Suprapubic skin (tissue), 4 donors: ENCODE data around the gene PRKCQ. TPM values are rescaled to one million over a fixed set of nuclear protein-coding genes. Genes with fewer than 3 reads are reported as not detected.

Experiments
- DNase-seq, 2 donors: peaks; one replicate each; pipeline ENCODE4 v3.0.0-alpha.2; 2019; ENCODE audit warnings: low spot score in 2 of 2
- H3K27ac ChIP-seq: fragments of 200-600 bp; sonication (generic); one replicate; pipeline ENCODE4 v1.5.1; 2019
- H3K27me3 ChIP-seq: fragments of 200-600 bp; sonication (generic); one replicate; pipeline ENCODE4 v1.5.1; 2019
- H3K36me3 ChIP-seq: fragments of 200-600 bp; sonication (generic); one replicate; pipeline ENCODE4 v1.5.1; 2019
- H3K4me1 ChIP-seq: fragments of 200-600 bp; sonication (generic); one replicate; pipeline ENCODE4 v1.5.1; 2019
- H3K4me3 ChIP-seq: fragments of 200-600 bp; sonication (generic); one replicate; pipeline ENCODE4 v1.5.1; 2019; ENCODE audit warnings: mild to moderate bottlenecking
- H3K9me3 ChIP-seq: fragments of 200-600 bp; sonication (generic); one replicate; pipeline ENCODE4 v1.5.1; 2019
- CTCF ChIP-seq, 2 donors: fragments of 200-600 bp in 1 of 2; fragments of 450-650 bp in 1 of 2; sonication (generic) in 1 of 2; IDR thresholded peaks; one replicate each; pipeline ENCODE4 v1.5.1; 2016 to 2019; ENCODE audit warnings: antibody characterized with exemption in 2 of 2, mild to moderate bottlenecking in 1 of 2, moderate library complexity in 1 of 2
- EP300 ChIP-seq: sonication (generic); formaldehyde crosslinking; IDR thresholded peaks from one replicate; pipeline ENCODE4 v1.6.1; 2017; ENCODE audit warnings: antibody characterized with exemption
- POLR2A ChIP-seq, 2 donors: fragments of 450-650 bp; IDR thresholded peaks; one replicate each; pipeline ENCODE4 v1.6.1; 2017; ENCODE audit warnings: antibody characterized with exemption in 2 of 2, mild to moderate bottlenecking in 2 of 2, moderate library complexity in 2 of 2
- POLR2AphosphoS5 ChIP-seq, 3 donors: sonication (generic); formaldehyde crosslinking; IDR thresholded peaks; one replicate each; pipeline ENCODE4 v1.6.1; 2017; ENCODE audit warnings: antibody characterized with exemption in 3 of 3
- WGBS: methylation state at CpG from one replicate; pipeline ENCODE4 v1.1.5; 2018; 5-methylcytosine and 5-hydroxymethylcytosine counted together
- total RNA-seq, 4 donors: library from RNA; depleted of rRNA; stranded (reverse); fragments of >200 nt; gene quantifications; one replicate each; pipeline ENCODE4 v1.1.0, GENCODE V29; 2016

PRKCQ gene
- total RNA-seq, 4 donors from 2014 or later = 0.51 to 1.0 TPM; not detected in 2

DNA sequence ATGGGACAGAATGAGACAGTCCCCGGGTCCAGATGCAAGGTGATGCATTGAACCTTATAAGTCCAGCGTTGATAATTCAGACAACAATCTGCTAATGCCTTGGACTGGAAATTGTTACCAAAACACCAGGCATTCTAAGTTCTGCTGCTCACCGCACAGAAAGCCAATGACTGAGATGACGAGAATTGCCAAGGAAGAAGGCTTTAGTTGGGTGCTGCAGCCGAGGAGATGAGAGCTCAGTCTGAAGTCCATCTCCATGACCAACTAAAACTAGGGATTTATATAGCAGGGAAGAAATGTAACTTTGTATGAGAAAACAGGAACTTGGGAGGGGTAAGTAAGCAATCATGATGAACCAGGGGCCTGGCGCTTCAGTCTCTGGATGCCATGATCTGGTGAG lies 68.7 kb downstream of the PRKCQ start:
- Histone ChIP-seq H3K4me1 (no peaks in the 10 kb centered on the region), H3K27me3 (no peaks in the 10 kb centered on the region), H3K27ac (no peak overlapping the region), H3K4me3 (no peak overlapping the region), H3K36me3 (no peaks in the 10 kb centered on the region), H3K9me3 (no peaks in the 10 kb centered on the region)
- TF ChIP-seq CTCF (IDR thresholded peaks at IDR 0.05) (no peak), POLR2A (IDR thresholded peaks at IDR 0.05) (no peak), EP300 (no peak), POLR2AphosphoS5 (IDR thresholded peaks at IDR 0.05) (no peak)
- WGBS = 95% methylated on average over 6 of the region's 6 CpGs
- no peak for DNase-seq

- H3K4me3 ChIP-seq = no peak overlapping the region
- TF ChIP-seq EP300 (no peak), CTCF (IDR thresholded peaks at IDR 0.05) (no peak), POLR2A (IDR thresholded peaks at IDR 0.05) (no peak), POLR2AphosphoS5 (IDR thresholded peaks at IDR 0.05) (no peak)
- no peaks in the 10 kb centered on the region for H3K36me3 ChIP-seq
- 86% methylated on average over 5 of the region's 5 CpGs for WGBS
- H3K4me1 ChIP-seq = no peaks in the 10 kb centered on the region
- no peak for DNase-seq
- H3K27ac ChIP-seq = no peak overlapping the region
- H3K9me3 ChIP-seq = no peaks in the 10 kb centered on the region
- H3K27me3 ChIP-seq = no peaks in the 10 kb centered on the region
Measured at GRCh38 chr10:6507311-6507710, 72.8 kb downstream of the PRKCQ start.

GRCh38 chr10:6505300-6505699 lies 74.8 kb downstream of the PRKCQ start:
- no peak overlapping the region for H3K27ac ChIP-seq
- no peaks in the 10 kb centered on the region for H3K36me3 ChIP-seq
- H3K9me3 ChIP-seq = no peaks in the 10 kb centered on the region
- no peaks in the 10 kb centered on the region for H3K27me3 ChIP-seq
- DNase-seq = no peak
- H3K4me1 ChIP-seq = no peaks in the 10 kb centered on the region
- H3K4me3 ChIP-seq = no peak overlapping the region
- no peak for TF ChIP-seq POLR2A (IDR thresholded peaks at IDR 0.05)
- no peak for TF ChIP-seq POLR2AphosphoS5 (IDR thresholded peaks at IDR 0.05)
- TF ChIP-seq CTCF (IDR thresholded peaks at IDR 0.05) = no peak
- no peak for TF ChIP-seq EP300

DNA sequence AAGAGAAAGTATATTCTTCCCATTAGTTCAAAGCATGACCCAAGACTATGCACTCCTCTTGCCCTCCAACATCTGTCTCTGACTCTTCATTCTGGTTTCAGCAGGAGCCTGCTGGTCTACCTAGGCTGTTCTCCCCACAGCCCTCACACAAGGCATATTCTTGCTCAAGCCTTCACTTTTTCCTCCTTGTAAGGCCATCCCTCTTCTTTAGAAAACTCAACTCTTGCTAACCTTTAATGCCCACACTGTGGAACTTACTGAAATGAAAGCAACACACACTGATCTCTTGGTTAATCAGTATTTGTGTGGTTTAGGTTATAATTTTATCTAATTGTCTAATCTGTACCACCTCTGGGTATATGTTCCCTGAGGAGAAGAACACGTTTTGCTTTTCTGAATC lies 75.8 kb downstream of the PRKCQ start:
- TF ChIP-seq POLR2AphosphoS5 (IDR thresholded peaks at IDR 0.05) = no peak
- TF ChIP-seq EP300 = no peak
- TF ChIP-seq POLR2A (IDR thresholded peaks at IDR 0.05) = no peak
- no peak for TF ChIP-seq CTCF (IDR thresholded peaks at IDR 0.05)
- no peak overlapping the region for H3K4me3 ChIP-seq
- H3K27me3 ChIP-seq = no peaks in the 10 kb centered on the region
- no peaks in the 10 kb centered on the region for H3K36me3 ChIP-seq
- DNase-seq = no peak
- 45% methylated on average over 1 of the region's 1 CpG for WGBS
- H3K4me1 ChIP-seq = no peaks in the 10 kb centered on the region
- H3K27ac ChIP-seq = no peak overlapping the region
- H3K9me3 ChIP-seq = no peaks in the 10 kb centered on the region

GRCh38 chr10:6503171-6503570 lies 76.9 kb downstream of the PRKCQ start:
- H3K4me3 ChIP-seq = no peak overlapping the region
- H3K36me3 ChIP-seq = no peaks in the 10 kb centered on the region

More at GRCh38 chr10:6503171-6503570, 76.9 kb downstream of the PRKCQ start:
- H3K27ac ChIP-seq = no peak overlapping the region
- no peaks in the 10 kb centered on the region for H3K27me3 ChIP-seq
- TF ChIP-seq EP300 (no peak), CTCF (IDR thresholded peaks at IDR 0.05) (no peak), POLR2AphosphoS5 (IDR thresholded peaks at IDR 0.05) (no peak), POLR2A (IDR thresholded peaks at IDR 0.05) (no peak)
- DNase-seq = no peak
- H3K9me3 ChIP-seq = no peaks in the 10 kb centered on the region
- H3K4me1 ChIP-seq = no peaks in the 10 kb centered on the region
